Parietal lobe (tissue), 1 donor: ENCODE data around the gene MCCC1. TPM values are rescaled to one million over a fixed set of nuclear protein-coding genes. Genes with fewer than 3 reads are reported as not detected.

Experiments
- total RNA-seq: library from RNA; depleted of rRNA; stranded (reverse); fragments of >200 nt; gene quantifications from one replicate; pipeline ENCODE4 v1.2.3, GENCODE V29; 2014

The MCCC1 gene
- 43.5 TPM for total RNA-seq

GRCh38 chr3:183099026-183099837 lies at the start of gene MCCC1:
MCCC1 (minus strand) TSS chr3:183099496; CDS start chr3:183099440, 56 bp downstream.

GRCh38 chr3:182980204-182981037 lies 118.9 kb downstream of the MCCC1 start, which contains the start of gene DCUN1D1:
DCUN1D1 (minus strand) TSS chr3:182980538; CDS start chr3:182980489, 49 bp downstream.

Other genes with a start within 250 kb of the MCCC1 start
- gene DCUN1D1, start 119.0 kb downstream of the MCCC1 start, total RNA-seq: 47.0 TPM
- gene LAMP3, start 63.2 kb upstream of the MCCC1 start, total RNA-seq: not detected
- 16.6 TPM for gene B3GNT5, start 153.8 kb upstream of the MCCC1 start, total RNA-seq